Measurements from ENCODE around the gene PROP1. TPM values are rescaled to one million over a fixed set of nuclear protein-coding genes. Genes with fewer than 3 reads are reported as not detected.
"Not testable (repeated sequence)": the region's sequence is repeated elsewhere in the genome, so short reads cannot be mapped to it uniquely, and the experiment has no call there.

Gene PROP1
- total RNA-seq, 1 donor from 2014 or later: not detected

DNA sequence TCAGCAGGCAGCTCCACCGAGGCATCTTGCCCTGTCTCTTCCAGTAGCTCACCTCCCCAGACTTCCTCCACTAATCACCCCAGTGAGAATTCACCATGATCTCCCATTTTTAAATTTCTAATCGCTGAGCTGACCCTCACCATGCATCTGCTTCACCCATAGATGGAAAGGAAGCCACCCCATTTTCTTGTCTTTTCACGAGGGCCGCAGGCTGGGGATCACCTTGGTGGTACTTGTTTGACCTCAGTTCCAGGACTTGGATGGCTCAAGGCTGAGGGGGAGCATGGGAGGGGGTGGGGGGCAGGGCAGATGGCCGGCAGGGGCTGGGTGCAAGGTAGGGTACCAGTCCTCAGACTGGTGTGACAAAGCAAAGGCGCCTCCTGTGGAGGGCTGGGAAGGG is 3.6 kb downstream of the PROP1 start:
- intact Hi-C loops (cut with micrococcal nuclease): no loop called here
- DNase-seq (ENCODE audit: low spot score): no peak
- Mint-ChIP-seq H3K4me3 (ENCODE audit: low read depth) (no peak overlapping the region), H3K36me3 (ENCODE audit: low read depth) (no peaks in the 10 kb centered on the region), H3K27me3 (ENCODE audit: low read depth) (peaks cover 18% of the 10 kb centered on the region), H3K9me3 (no peaks in the 10 kb centered on the region), H3K4me1 (ENCODE audit: low read depth) (peaks cover 3% of the 10 kb centered on the region), H3K27ac (no peak overlapping the region)

DNA sequence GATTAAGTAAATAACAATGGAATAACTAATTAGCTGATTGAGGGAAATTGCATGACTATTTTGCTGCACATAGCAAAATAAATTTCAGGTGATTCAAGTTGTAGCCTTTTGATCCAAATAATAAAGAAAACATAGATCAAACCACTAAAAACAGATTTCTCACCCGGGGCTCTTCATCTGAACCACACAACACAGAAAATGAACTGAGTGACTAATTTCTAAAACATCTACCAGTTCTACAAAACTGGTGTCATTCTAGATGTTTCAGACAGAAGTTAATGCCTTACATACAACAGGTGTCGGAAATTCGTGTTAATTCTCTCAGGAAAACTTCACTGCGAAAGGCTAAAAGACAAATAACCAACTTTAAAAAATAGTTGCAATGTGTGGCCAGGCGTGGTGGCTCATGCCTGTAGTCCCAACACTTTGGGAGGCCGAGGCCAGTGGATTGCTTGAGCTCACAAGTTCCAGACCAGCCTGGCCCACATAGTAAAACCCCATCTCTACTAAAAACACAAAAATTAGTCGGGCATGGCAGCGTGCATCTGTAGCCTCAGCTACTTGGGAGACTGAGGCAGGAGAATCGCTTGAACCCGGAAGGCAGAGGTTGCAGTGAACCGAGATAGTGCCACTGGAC is 6.9 kb downstream of the PROP1 start:
- Mint-ChIP-seq H3K4me3 (ENCODE audit: low read depth) (no peak overlapping the region), H3K36me3 (ENCODE audit: low read depth) (no peaks in the 10 kb centered on the region), H3K27ac (no peak overlapping the region), H3K4me1 (ENCODE audit: low read depth) (peaks cover 8% of the 10 kb centered on the region), H3K9me3 (no peaks in the 10 kb centered on the region), H3K27me3 (ENCODE audit: low read depth) (peaks cover 28% of the 10 kb centered on the region)
- intact Hi-C loops (cut with micrococcal nuclease): no loop called here
- DNase-seq (ENCODE audit: low spot score): no peak

DNA sequence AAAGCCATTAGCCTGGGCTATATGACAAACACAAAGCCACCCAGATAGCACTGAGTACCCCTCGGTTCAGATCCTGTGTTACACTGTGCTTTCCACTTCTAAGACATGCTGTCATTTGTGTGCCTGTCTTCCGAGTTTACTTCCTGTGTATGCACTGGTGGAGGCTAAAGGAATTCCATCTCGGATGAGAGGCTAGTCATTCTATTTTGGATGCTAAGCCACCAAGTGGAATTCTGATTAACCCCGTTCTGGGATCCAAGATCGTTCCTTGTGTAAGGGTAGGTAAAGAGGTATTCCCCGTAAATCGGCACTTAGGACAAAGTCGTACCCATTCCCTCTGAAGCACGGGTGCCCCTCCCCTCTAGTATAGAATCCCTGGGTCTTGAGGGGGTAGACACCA is 8.7 kb downstream of the PROP1 start:
- H3K27ac Mint-ChIP-seq: no peak overlapping the region
- no peaks in the 10 kb centered on the region for H3K9me3 Mint-ChIP-seq
- peaks cover 37% of the 10 kb centered on the region for H3K27me3 Mint-ChIP-seq (ENCODE audit: low read depth)
- no peak overlapping the region for H3K4me3 Mint-ChIP-seq (ENCODE audit: low read depth)
- H3K4me1 Mint-ChIP-seq (ENCODE audit: low read depth): peaks cover 8% of the 10 kb centered on the region
- no peaks in the 10 kb centered on the region for H3K36me3 Mint-ChIP-seq (ENCODE audit: low read depth)
- no peak for DNase-seq (ENCODE audit: low spot score)
- intact Hi-C loops (cut with micrococcal nuclease): no loop called here

DNA sequence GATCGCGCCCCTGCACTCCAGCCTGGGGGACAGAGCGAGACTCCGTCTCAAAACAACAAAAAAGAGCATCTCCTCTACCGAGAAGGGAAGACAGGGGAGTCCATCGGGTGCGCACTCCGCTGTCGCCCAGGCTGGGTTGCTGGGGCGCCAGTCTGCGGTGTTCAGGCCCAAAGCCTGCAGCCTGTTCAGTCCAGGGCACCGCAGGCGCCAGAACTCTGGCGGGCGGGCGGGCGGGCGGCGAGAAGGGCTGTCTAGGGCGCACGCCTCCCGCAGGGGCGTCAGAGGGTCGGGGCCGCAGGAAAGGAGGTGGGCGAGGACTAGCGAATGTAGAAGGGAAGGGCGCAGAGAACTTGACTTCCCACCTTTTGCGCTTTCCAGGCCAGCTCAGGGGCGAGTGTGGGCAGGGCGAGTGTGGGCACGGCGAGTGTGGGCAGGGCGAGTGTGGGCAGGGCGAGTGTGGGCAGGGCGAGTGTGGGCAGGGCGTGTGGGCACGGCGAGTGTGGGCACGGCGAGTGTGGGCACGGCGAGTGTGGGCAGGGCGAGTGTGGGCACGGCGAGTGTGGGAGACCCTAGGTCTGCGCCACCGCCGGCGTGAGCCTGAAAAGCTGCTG is 10.5 kb downstream of the PROP1 start:
- intact Hi-C loops (cut with micrococcal nuclease): no loop called here
- H3K27me3 Mint-ChIP-seq (ENCODE audit: low read depth): peaks cover 48% of the 10 kb centered on the region
- no peaks in the 10 kb centered on the region for H3K9me3 Mint-ChIP-seq
- peaks cover 8% of the 10 kb centered on the region for H3K4me1 Mint-ChIP-seq (ENCODE audit: low read depth)
- H3K36me3 Mint-ChIP-seq (ENCODE audit: low read depth): no peaks in the 10 kb centered on the region
- no peak overlapping the region for H3K27ac Mint-ChIP-seq
- no peak for DNase-seq (ENCODE audit: low spot score)
- H3K4me3 Mint-ChIP-seq (ENCODE audit: low read depth): no peak overlapping the region

DNA sequence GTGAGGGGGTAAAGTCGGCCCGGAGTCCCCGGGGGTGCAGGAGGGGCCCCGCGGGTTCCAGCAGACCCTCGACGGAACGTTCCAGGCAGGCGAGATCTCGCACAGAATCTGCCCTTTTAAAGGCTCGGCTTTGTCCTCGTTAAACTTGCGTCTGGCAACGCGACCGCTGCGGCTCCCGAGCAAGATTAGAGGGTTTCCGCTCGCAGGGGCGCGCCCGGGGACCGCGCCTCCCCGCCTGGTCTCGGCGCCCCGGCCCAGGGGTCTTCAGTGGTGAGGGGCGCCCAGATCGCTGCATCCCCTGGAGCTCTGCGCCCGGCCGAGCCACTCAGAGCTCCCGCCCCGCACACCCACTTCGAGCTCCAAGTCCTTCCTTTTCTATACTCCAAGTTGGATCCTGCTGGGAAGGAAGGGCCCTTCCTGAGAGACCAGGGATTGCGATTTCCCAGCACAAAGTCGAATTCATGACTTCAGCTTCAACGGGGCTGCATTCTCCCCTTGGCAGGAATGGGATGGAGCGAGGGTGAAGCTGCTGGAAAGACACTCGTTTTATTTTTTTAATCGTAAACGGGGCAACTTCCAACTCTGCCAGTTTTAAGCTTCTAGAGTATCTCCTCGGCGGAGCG is 11.3 kb downstream of the PROP1 start:
- DNase-seq (ENCODE audit: low spot score): no peak
- no peak overlapping the region for H3K4me3 Mint-ChIP-seq (ENCODE audit: low read depth)
- H3K27ac Mint-ChIP-seq: no peak overlapping the region
- H3K9me3 Mint-ChIP-seq: no peaks in the 10 kb centered on the region
- H3K27me3 Mint-ChIP-seq (ENCODE audit: low read depth): peaks cover 48% of the 10 kb centered on the region
- intact Hi-C loops (cut with micrococcal nuclease): no loop called here
- no peaks in the 10 kb centered on the region for H3K36me3 Mint-ChIP-seq (ENCODE audit: low read depth)
- H3K4me1 Mint-ChIP-seq (ENCODE audit: low read depth): peaks cover 8% of the 10 kb centered on the region

DNA sequence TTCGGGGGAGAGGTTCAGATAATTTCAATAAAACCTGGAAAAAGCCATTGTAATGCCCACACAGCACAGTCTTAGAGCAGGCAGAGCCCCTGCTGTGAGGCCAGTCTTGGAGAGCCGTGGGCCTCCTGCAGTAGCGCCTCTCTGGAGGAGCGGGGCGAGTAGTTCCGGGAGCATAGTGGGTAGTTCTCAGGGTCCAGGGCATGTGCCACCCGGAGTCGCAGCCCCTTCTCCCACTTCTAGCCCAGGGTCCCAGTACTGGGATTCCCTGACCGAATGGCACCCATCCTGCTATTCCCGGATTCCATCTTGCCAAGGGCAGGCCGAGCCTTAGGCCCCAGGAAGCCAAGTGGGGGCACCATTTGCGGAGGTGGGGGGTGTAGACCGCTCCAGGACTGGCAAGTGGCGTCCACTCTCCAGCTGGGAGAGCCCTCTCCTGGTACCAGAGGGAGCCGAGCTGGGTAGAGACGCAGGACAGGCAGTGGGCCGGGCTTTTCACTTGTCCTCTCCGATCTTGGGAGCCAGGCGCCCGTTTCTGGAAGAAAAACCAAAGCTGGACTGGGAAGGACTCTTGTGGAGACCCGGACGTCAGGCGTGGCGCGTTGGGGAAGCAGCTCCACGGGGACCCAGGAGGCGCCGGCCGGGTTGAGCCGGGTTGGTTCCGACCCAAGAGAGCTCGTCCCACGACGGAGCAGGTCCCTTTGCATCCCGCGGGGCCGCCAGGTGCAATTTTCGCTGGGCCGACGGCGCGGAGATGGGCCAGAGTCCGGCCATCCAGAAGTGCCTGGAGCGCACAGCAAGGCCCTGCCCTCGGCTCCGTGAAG is 12.1 kb downstream of the PROP1 start:
- intact Hi-C loops (cut with micrococcal nuclease): loop anchor here (2.0 kb wide), 1 partner anchor 79 kb away; no protein-coding TSS in a partner anchor
- DNase-seq (ENCODE audit: low spot score): no peak
- no peaks in the 10 kb centered on the region for H3K9me3 Mint-ChIP-seq
- no peak overlapping the region for H3K4me3 Mint-ChIP-seq (ENCODE audit: low read depth)
- no peaks in the 10 kb centered on the region for H3K36me3 Mint-ChIP-seq (ENCODE audit: low read depth)
- peaks cover 7% of the 10 kb centered on the region for H3K4me1 Mint-ChIP-seq (ENCODE audit: low read depth)
- H3K27ac Mint-ChIP-seq: no peak overlapping the region
- H3K27me3 Mint-ChIP-seq (ENCODE audit: low read depth): peaks cover 48% of the 10 kb centered on the region

DNA sequence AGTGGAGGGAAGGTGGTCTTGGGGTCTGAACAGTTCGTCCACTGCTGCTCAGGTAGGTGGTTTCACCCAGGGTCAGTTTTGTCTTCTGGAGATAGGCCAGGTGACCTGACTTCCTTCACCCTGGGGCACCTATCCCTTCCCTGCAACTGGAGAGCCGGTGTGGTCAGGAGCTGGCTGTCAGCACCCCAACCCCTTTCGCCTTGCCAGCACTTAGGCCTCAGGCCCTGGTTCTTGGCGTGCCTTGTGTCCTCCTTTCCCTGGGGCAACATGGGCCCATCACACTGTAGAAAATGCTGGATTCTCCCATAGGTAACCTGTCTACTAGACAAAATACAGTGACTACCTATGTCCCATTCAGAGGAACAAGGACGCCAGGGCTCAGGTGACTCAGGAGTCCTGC is 13.1 kb downstream of the PROP1 start:
- Mint-ChIP-seq H3K9me3 (no peaks in the 10 kb centered on the region), H3K27me3 (ENCODE audit: low read depth) (peaks cover 48% of the 10 kb centered on the region), H3K27ac (no peak overlapping the region), H3K36me3 (ENCODE audit: low read depth) (no peaks in the 10 kb centered on the region), H3K4me3 (ENCODE audit: low read depth) (no peak overlapping the region), H3K4me1 (ENCODE audit: low read depth) (peaks cover 6% of the 10 kb centered on the region)
- DNase-seq (ENCODE audit: low spot score): no peak
- intact Hi-C loops (cut with micrococcal nuclease): loop anchor here (2.0 kb wide), 1 partner anchor 80 kb away; no protein-coding TSS in a partner anchor

DNA sequence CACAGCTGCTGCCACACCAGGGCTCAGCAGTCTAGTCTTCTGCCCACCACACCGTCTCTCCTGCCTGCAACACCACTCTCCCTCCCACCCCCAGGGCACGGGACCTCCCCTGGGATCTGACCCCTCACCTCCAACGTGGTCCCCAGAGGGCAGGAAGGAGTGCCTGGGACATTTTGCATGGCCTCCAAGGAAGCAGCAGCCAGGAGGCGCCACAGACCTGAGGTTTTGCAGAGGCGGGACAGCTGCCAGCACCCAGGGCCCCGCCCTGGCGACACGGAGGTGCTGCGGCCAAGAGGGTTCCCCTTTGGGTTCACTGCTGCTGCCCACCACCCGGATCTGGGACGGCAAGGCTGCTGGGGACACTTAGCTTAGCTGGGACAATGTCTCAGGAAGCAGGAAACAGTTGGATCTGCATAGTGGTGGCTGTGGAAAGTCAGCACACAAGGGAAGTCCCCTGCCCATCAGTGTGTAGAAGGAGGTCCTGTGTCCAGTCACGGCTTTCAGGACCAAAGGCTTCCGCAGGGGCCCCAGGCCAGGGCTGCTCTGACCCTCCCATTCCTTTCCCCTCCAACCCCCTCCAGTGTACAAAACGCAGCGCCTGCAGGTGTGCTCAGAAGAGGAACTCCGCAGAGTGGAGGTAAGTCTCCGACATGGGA is 13.8 kb downstream of the PROP1 start:
- H3K36me3 Mint-ChIP-seq (ENCODE audit: low read depth): no peaks in the 10 kb centered on the region
- no peak for DNase-seq (ENCODE audit: low spot score)
- no peaks in the 10 kb centered on the region for H3K9me3 Mint-ChIP-seq
- intact Hi-C loops (cut with micrococcal nuclease): loop anchor here (2.0 kb wide), 1 partner anchor 81 kb away; no protein-coding TSS in a partner anchor
- peaks cover 6% of the 10 kb centered on the region for H3K4me1 Mint-ChIP-seq (ENCODE audit: low read depth)
- H3K27ac Mint-ChIP-seq: no peak overlapping the region
- H3K27me3 Mint-ChIP-seq (ENCODE audit: low read depth): peaks cover 43% of the 10 kb centered on the region
- H3K4me3 Mint-ChIP-seq (ENCODE audit: low read depth): no peak overlapping the region

DNA sequence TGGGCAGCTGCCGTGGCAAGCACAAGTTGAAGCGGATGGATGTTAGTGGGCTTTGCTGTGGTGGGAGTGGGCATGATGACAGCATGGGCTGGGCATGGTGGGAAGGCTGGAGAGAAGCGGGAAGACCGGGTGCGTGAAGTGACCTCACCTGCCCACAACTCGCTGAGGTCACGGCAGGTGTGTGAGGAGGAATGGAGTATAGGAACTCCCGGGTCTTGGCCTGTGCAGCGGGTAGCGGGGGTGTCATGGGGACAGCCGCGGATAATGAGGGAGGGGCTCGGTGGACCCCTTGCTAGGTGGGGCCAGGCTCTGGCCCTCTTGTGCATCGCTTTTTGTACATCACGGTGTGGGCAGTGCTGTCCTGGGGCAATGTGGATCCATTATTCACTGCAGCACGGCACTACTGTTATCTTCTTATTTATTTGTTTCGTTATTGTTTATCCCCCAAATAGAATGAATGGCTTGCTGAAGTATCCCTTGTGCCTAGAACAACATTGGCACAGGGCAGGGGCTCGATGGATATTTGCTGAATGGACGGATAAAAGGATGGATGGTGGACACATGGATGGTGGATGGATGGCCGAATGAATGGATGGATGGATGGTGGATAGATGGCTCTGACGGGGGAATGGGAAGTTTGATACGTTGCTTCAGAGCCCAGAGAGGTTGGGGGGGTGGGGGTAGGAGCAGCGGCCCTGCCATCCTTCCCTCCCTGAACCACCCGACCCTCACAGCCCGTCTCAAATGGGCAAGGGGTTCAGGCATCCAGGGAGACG is 14.6 kb downstream of the PROP1 start:
- no peaks in the 10 kb centered on the region for H3K9me3 Mint-ChIP-seq
- intact Hi-C loops (cut with micrococcal nuclease): loop anchor here (2.0 kb wide), 1 partner anchor 81 kb away; no protein-coding TSS in a partner anchor
- no peaks in the 10 kb centered on the region for H3K36me3 Mint-ChIP-seq (ENCODE audit: low read depth)
- H3K27me3 Mint-ChIP-seq (ENCODE audit: low read depth): peaks cover 41% of the 10 kb centered on the region
- no peak for DNase-seq (ENCODE audit: low spot score)
- H3K4me3 Mint-ChIP-seq (ENCODE audit: low read depth): no peak overlapping the region
- peaks cover 6% of the 10 kb centered on the region for H3K4me1 Mint-ChIP-seq (ENCODE audit: low read depth)
- no peak overlapping the region for H3K27ac Mint-ChIP-seq

DNA sequence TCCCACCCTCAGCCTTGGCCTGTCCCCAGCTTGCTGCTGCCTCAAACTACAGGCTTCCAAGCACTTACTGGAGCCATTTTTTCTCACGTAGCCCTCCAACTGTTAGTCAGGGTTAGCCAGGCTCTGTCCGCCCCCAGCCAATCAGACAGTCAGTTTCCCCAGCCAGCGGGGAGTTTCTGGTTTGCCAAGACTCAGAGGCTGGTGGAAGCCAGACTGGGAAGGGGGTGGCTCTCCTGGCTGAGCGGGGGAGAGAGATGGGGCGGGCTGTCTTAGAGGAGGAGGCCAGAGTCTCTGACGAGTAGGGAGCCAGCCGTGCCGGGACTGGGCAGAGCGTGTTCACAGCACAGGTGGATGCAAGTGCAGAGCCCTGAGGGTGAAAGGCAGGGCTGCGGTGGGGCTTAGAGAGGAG is 15.3 kb downstream of the PROP1 start:
- intact Hi-C loops (cut with micrococcal nuclease): no loop called here
- H3K9me3 Mint-ChIP-seq: no peaks in the 10 kb centered on the region
- no peak for DNase-seq (ENCODE audit: low spot score)
- no peaks in the 10 kb centered on the region for H3K36me3 Mint-ChIP-seq (ENCODE audit: low read depth)
- no peak overlapping the region for H3K27ac Mint-ChIP-seq
- peaks cover 39% of the 10 kb centered on the region for H3K27me3 Mint-ChIP-seq (ENCODE audit: low read depth)
- H3K4me3 Mint-ChIP-seq (ENCODE audit: low read depth): no peak overlapping the region
- H3K4me1 Mint-ChIP-seq (ENCODE audit: low read depth): peaks cover 6% of the 10 kb centered on the region

DNA sequence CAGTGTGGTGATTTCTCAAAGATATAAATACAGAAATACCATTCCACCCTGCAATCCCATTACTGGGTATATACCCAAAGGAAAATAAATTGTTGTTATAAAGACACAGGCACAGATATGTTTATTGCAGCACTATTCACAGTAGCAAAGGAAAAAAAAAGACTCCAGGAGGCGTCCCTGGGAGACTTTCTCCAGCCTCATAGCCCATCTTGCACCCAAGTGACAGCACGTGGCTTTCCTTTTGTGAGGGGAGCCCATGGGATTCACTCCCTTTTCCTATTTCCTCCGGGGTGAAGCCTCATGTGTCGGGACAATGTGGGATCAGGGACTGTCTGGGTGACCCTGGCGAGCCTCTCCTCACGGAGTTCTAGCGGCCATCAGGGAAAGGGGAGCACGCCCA is 18.4 kb downstream of the PROP1 start:
- not testable (repeated sequence) for DNase-seq (ENCODE audit: low spot score); H3K4me3 Mint-ChIP-seq (ENCODE audit: low read depth)
- H3K27me3 Mint-ChIP-seq (ENCODE audit: low read depth): peaks cover 19% of the 10 kb centered on the region

More for the DNA sequence above, 18.4 kb downstream of the PROP1 start:
- H3K9me3 Mint-ChIP-seq; intact Hi-C loops (cut with micrococcal nuclease); H3K27ac Mint-ChIP-seq; H3K4me1 Mint-ChIP-seq (ENCODE audit: low read depth); H3K36me3 Mint-ChIP-seq (ENCODE audit: low read depth): not testable (repeated sequence)
